Ovary (tissue), 9 donors: ENCODE measurements around the gene ATP5MC2. TPM values are rescaled to one million over a fixed set of nuclear protein-coding genes. Genes with fewer than 3 reads are reported as not detected.

Experiments
- DNase-seq, 5 donors: peaks; one replicate each; pipeline ENCODE4 v3.0.0-alpha.2; 2019 to 2020
- H3K27ac ChIP-seq, 2 donors: fragments of 200-600 bp; one replicate each; pipeline versions ENCODE4 v1.5.1 to v1.8.0; 2019 to 2022
- H3K27me3 ChIP-seq: fragments of 200-600 bp; one replicate; pipeline ENCODE4 v1.8.0; 2022
- H3K36me3 ChIP-seq: fragments of 200-600 bp; sonication (generic); one replicate; pipeline ENCODE4 v1.5.1; 2019
- H3K4me1 ChIP-seq: one replicate; pipeline ENCODE4 v1.8.1; 2013; ENCODE audit warnings: mild to moderate bottlenecking, moderate library complexity; ENCODE audit not compliant: insufficient read depth
- H3K4me3 ChIP-seq: fragments of 200-600 bp; sonication (generic); one replicate; pipeline ENCODE4 v1.5.1; 2017
- H3K9me3 ChIP-seq, 2 donors: fragments of 200-600 bp in 1 of 2; sonication (generic) in 1 of 2; one replicate each; pipeline versions ENCODE4 v1.5.1 to v1.8.1; 2013 to 2019; ENCODE audit warnings: mild to moderate bottlenecking in 1 of 2, moderate library complexity in 1 of 2
- EP300 ChIP-seq: sonication (generic); formaldehyde crosslinking; IDR thresholded peaks from one replicate; pipeline ENCODE4 v1.6.1; 2017; ENCODE audit warnings: antibody characterized with exemption
- POLR2A ChIP-seq: fragments of 450-650 bp; IDR thresholded peaks from one replicate; pipeline ENCODE4 v1.6.1; 2017; ENCODE audit warnings: antibody characterized with exemption, mild to moderate bottlenecking, moderate library complexity
- WGBS, 3 donors: extraction: QIAGEN DNeasy Blood & Tissue Kit in 1 of 3; methylation state at CpG; one replicate each; pipeline versions ENCODE4 v1.1.5 to v1.1.7; 2013 to 2017; 5-methylcytosine and 5-hydroxymethylcytosine counted together
- intact Hi-C, 4 donors: fragments of 100-400 bp; cut with DNase I; formaldehyde crosslinking; loops; one replicate each; pipeline versions ENCODE4 v1.11.0 to v1.15.1; 2022 to 2023
- polyA plus RNA-seq, 2 donors: library from polyadenylated mRNA; stranded (reverse); fragments of 200-250 nt in 1 of 2; fragments of 350-450 nt in 1 of 2; fragmentation: Illumina TruSeq in 1 of 2; extraction: RNeasy Lipid Tissue Mini Kit (QIAGEN cat#74804) in 1 of 2; gene quantifications; one replicate each; pipeline ENCODE4 v1.2.3, GENCODE V29; 2013 to 2014
- total RNA-seq, 7 donors: library from RNA; depleted of rRNA in 2 of 7; stranded (reverse); fragments of >200 nt in 2 of 7; fragmentation: NEBNext Ultra II Directional in 3 of 7; extraction: Animal tissue kit (Norgen Biotek cat#: 25700) in 3 of 7; gene quantifications; one replicate each; pipeline versions ENCODE4 v1.1.0 to v1.2.4, GENCODE V29; 2016 to 2023
- TF ChIP-seq, protein P1 (sequence below), 3 donors: fragments of 450-650 bp in 2 of 3; fragments of 200-600 bp in 1 of 3; IDR thresholded peaks; one replicate each; pipeline versions ENCODE4 v1.5.1 to v1.8.0; 2016 to 2022; ENCODE audit warnings: antibody characterized with exemption in 3 of 3, mild to moderate bottlenecking in 1 of 3
- donor health status: DM: no; HTN: no; CAD: no; lungs with moderate emphysema.
- donor health status: DM: no; HTN: no; CAD: no.
- donor health status: Bipolar disorder and iron deficiency.
- donor health status: DM: yes; HTN: yes; CAD: no.
- donor health status: DM: no; HTN: no; CAD: no.
- donor health status: DM: yes; HTN: yes; CAD: no.

ATP5MC2 gene
- total and polyA plus RNA-seq, 9 donors, result 241 to 485 (median 297) TPM

DNA sequence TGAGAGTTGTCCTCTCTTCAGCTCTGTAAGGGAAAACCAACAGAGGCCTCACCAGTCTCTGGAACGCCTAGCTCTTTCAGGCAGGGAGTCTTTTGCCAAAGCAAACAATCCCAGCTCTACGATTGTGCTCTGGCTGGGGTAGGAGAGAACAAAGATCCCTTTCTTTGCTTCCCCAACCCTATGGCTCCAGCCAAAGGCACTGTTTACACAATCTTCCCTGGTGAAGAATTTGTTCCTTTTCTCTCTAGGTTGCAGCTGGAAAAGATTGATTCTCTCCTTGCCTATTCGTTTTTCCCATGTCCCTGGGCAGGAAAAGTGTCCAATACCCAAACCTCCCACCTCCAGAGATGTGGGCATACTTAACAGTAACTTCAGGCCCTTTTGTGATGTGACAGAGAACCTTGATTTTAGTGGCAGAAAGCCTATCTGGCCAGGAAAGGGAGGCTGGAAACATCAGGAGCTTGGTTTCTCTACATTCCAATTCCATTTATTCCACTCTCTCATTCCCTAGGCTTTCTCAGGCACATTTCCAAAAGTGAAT lies 16.8 kb downstream of the ATP5MC2 start:
- intact Hi-C loops, result no loop called here
- Histone ChIP-seq H3K4me1 (peaks cover 10% of the 10 kb centered on the region), H3K27ac (peak overlapping the region; percentile 31 to 77), H3K4me3 (no peak overlapping the region), H3K27me3 (no peaks in the 10 kb centered on the region), H3K9me3 (no peaks in the 10 kb centered on the region), H3K36me3 (no peaks in the 10 kb centered on the region)
- peak in 3 of 5 donors; percentile 37 to 40 (median 39) for DNase-seq
- TF ChIP-seq, protein P1, sequence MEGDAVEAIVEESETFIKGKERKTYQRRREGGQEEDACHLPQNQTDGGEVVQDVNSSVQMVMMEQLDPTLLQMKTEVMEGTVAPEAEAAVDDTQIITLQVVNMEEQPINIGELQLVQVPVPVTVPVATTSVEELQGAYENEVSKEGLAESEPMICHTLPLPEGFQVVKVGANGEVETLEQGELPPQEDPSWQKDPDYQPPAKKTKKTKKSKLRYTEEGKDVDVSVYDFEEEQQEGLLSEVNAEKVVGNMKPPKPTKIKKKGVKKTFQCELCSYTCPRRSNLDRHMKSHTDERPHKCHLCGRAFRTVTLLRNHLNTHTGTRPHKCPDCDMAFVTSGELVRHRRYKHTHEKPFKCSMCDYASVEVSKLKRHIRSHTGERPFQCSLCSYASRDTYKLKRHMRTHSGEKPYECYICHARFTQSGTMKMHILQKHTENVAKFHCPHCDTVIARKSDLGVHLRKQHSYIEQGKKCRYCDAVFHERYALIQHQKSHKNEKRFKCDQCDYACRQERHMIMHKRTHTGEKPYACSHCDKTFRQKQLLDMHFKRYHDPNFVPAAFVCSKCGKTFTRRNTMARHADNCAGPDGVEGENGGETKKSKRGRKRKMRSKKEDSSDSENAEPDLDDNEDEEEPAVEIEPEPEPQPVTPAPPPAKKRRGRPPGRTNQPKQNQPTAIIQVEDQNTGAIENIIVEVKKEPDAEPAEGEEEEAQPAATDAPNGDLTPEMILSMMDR (IDR thresholded peaks at IDR 0.05), result no peak
- TF ChIP-seq POLR2A (no peak), EP300 (no peak)
- WGBS, 3 donors, result 0 to 9% (median 1%) methylated on average over 3 of the region's 3 CpGs

DNA sequence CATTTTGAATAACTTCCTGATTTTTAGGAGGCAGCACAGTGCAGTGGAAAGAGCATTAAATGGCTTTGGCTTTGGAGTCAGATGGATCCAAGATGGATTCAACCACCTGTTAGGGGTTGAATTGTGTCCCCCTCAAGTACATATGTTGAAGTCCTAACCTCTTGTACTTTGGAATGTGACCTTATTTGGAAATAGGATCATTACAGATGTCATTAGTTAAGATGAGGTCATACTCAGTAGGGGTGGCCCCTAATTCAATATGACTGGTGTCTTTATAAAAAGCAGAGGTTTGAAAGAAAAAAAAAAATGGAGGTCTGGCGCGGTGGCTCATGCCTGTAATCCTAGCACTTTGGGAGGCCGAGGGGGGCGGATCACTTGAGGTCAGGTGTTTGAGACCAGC lies 18.8 kb downstream of the ATP5MC2 start:
- Histone ChIP-seq H3K4me3 (no peak overlapping the region), H3K36me3 (no peaks in the 10 kb centered on the region), H3K9me3 (no peaks in the 10 kb centered on the region), H3K27ac (no peak overlapping the region), H3K4me1 (peaks cover 10% of the 10 kb centered on the region), H3K27me3 (no peaks in the 10 kb centered on the region)
- WGBS, 3 donors, result 97 to 98% (median 98%) methylated on average over 4 of the region's 4 CpGs
- no peak for TF ChIP-seq POLR2A
- TF ChIP-seq, protein P1 (IDR thresholded peaks at IDR 0.05), result no peak
- TF ChIP-seq EP300, result no peak
- intact Hi-C loops, result no loop called here
- no peak for DNase-seq

DNA sequence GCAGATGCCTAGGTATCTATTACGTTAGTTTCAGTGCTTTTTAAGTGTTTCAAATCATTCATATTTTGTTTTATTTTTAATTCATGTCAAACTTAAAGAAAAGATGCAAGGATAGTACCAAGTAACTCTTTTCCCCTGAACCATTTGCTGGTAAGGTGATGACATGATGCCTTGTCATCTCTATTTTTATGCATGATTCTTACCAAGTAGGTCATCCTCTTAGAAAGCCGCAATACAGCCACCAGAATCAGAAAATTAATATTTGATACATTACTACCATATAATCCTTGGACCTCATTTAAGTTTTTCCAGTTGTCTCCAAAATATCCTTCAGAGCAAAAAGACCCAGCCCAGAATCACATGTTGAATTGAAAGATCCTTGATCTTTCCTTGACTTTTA lies 22.3 kb downstream of the ATP5MC2 start:
- no peak for DNase-seq
- intact Hi-C loops, result no loop called here
- TF ChIP-seq EP300, result no peak
- TF ChIP-seq POLR2A, result no peak
- TF ChIP-seq, protein P1 (IDR thresholded peaks at IDR 0.05), result no peak
- Histone ChIP-seq H3K4me1 (peaks cover 5% of the 10 kb centered on the region), H3K36me3 (no peaks in the 10 kb centered on the region), H3K27ac (no peak overlapping the region), H3K4me3 (no peak overlapping the region), H3K9me3 (no peaks in the 10 kb centered on the region), H3K27me3 (no peaks in the 10 kb centered on the region)
- WGBS, 3 donors, result 94 to 97% (median 96%) methylated on average over 2 of the region's 2 CpGs

DNA sequence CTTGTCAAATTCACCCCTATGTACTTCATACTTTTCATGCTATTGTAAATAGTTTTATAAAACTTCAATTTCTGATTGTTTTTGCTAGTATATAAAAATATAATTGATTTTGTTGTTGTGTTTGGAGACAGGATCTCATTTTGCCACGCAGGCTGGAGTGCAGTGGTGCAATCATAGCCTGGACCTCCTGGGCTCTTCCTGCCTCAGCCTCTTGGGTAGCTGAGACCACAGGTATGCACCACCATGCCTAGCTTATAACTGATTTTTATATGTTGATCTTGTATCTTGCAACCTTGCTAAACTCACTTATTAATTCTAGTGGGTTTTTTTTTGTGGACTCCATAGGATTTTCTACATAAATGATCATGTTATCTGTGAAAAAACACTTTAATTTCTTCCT lies 23.5 kb downstream of the ATP5MC2 start:
- TF ChIP-seq, protein P1 (IDR thresholded peaks at IDR 0.05), result no peak
- no peak for TF ChIP-seq EP300
- no peak for TF ChIP-seq POLR2A
- Histone ChIP-seq H3K27me3 (no peaks in the 10 kb centered on the region), H3K4me3 (no peak overlapping the region), H3K9me3 (no peaks in the 10 kb centered on the region), H3K27ac (no peak overlapping the region), H3K36me3 (no peaks in the 10 kb centered on the region), H3K4me1 (no peaks in the 10 kb centered on the region)
- WGBS, 3 donors, result 76 to 88% (median 76%) methylated on average over 1 of the region's 1 CpG
- DNase-seq, result no peak
- intact Hi-C loops, result no loop called here
